PC-9 (cell line): ENCODE measurements around the gene SMIM5. TPM values are rescaled to one million over a fixed set of nuclear protein-coding genes. Genes with fewer than 3 reads are reported as not detected.
"Not testable (repeated sequence)": the region's sequence is repeated elsewhere in the genome, so short reads cannot be mapped to it uniquely, and the experiment has no call there.

Experiments used
- BruUV-seq: library from RNA; stranded (reverse); fragments of 400-500 nt; replicated peaks from 2 replicates; lab custom pipeline; 2021; lab: Mats Ljungman, UMichigan
- CTCF ChIA-PET: fragments of 300-600 bp; sonication (Branson Sonifier 250); formaldehyde crosslinking; loops from one replicate; lab custom pipeline; 2022; ENCODE audit warnings: antibody characterized with exemption; lab: Charles Lee
- POLR2A ChIA-PET: fragments of 300-600 bp; sonication (Branson Sonifier 250); formaldehyde crosslinking; loops from one replicate; lab custom pipeline; 2022; ENCODE audit warnings: antibody characterized with exemption; ENCODE audit not compliant: unreplicated experiment; lab: Charles Lee
- DNase-seq, 2 experiments: peaks; one replicate each; pipeline versions ENCODE4 v3.0.0 to v3.0.0-alpha.2; 2015 to 2022; ENCODE audit warnings: mixed read lengths in 1 of 2
- H2AFZ ChIP-seq: fragments of 200-600 bp; sonication (generic); 2 replicates; pipeline ENCODE4 v1.8.1; 2017; ENCODE audit warnings: antibody characterized with exemption
- H3F3A ChIP-seq: fragments of 200-600 bp; sonication (generic); 2 replicates; pipeline ENCODE4 v1.8.1; 2017; ENCODE audit warnings: antibody characterized with exemption, mild to moderate bottlenecking, low read depth; ENCODE audit not compliant: insufficient read depth
- H3K27ac ChIP-seq: fragments of 200-600 bp; sonication (generic); 2 replicates; pipeline ENCODE4 v1.6.1; 2016; ENCODE audit warnings: mixed run types
- H3K27me3 ChIP-seq: fragments of 200-600 bp; sonication (generic); 2 replicates; pipeline ENCODE4 v1.6.1; 2016; ENCODE audit warnings: low read depth, mixed run types; ENCODE audit not compliant: insufficient read depth
- H3K36me3 ChIP-seq: fragments of 200-600 bp; sonication (generic); 2 replicates; pipeline ENCODE4 v1.6.1; 2016; ENCODE audit warnings: low read depth, mixed run types
- H3K4me1 ChIP-seq: fragments of 200-600 bp; sonication (generic); replicated peaks from 2 replicates; pipeline ENCODE4 v1.6.1; 2016; ENCODE audit warnings: mixed run types; ENCODE audit not compliant: insufficient read depth
- H3K4me2 ChIP-seq: fragments of 200-600 bp; sonication (generic); 2 replicates; pipeline ENCODE4 v1.6.1; 2017; ENCODE audit warnings: mixed run types
- H3K4me3 ChIP-seq: fragments of 200-600 bp; sonication (generic); 2 replicates; pipeline ENCODE4 v1.6.1; 2016; ENCODE audit warnings: mixed run types
- H3K79me2 ChIP-seq: fragments of 200-600 bp; sonication (generic); 2 replicates; pipeline ENCODE4 v1.6.1; 2017; ENCODE audit warnings: low read depth, mixed run types
- H3K9me2 ChIP-seq: fragments of 200-600 bp; sonication (generic); 2 replicates; pipeline ENCODE4 v1.8.1; 2017; ENCODE audit warnings: mild to moderate bottlenecking; ENCODE audit not compliant: insufficient read depth
- H3K9me3 ChIP-seq: fragments of 200-600 bp; sonication (generic); 2 replicates; pipeline ENCODE4 v1.8.1; 2016; ENCODE audit warnings: low read depth; ENCODE audit not compliant: insufficient read depth
- H4K20me1 ChIP-seq: fragments of 200-600 bp; sonication (generic); 2 replicates; pipeline ENCODE4 v1.8.1; 2017; ENCODE audit not compliant: insufficient read depth
- CTCF ChIP-seq: fragments of 200-600 bp; sonication (generic); conservative IDR thresholded peaks from 2 replicates; pipeline ENCODE4 v1.6.1; 2017; ENCODE audit warnings: mixed run types, antibody characterized with exemption, mild to moderate bottlenecking, moderate library complexity
- EZH2 ChIP-seq: fragments of 200-600 bp; sonication (generic); IDR thresholded peaks from 2 replicates; pipeline ENCODE4 v1.8.0; 2017; ENCODE audit warnings: antibody characterized with exemption, low read depth
- intact Hi-C: fragments of 100-400 bp; cut with micrococcal nuclease; formaldehyde crosslinking; loops from one replicate; pipeline ENCODE4 v1.10.0; 2022; ENCODE audit not compliant: unreplicated experiment
- total RNA-seq: library from RNA; stranded (reverse); gene quantifications from 2 replicates; pipeline ENCODE4 v1.2.3, GENCODE V29; 2021

The SMIM5 gene
- total RNA-seq, 1 experiment from 2014 or later: 0.31 TPM

GRCh38 chr17:75590849-75591721 is 42.1 kb upstream of the SMIM5 start:
- intact Hi-C loops: no loop called here
- CTCF ChIA-PET: interaction anchor here (1.4 kb wide), 1 partner anchor 10 kb away, joined by 10 read pairs; no protein-coding TSS in a partner anchor
- no TSS peak for BruUV-seq

GRCh38 chr17:75591722-75592302 is 41.4 kb upstream of the SMIM5 start:
- ChIA-PET POLR2A (no interaction called here), CTCF (no interaction called here)
- intact Hi-C loops: no loop called here
- BruUV-seq: no TSS peak
- Histone ChIP-seq H3K27ac (no peak overlapping the region), H3K4me1 (no peaks in the 10 kb centered on the region), H3F3A (0 out of 2 replicates have a peak, but pooled peaks cover 2% of the 10 kb centered on the region), H3K9me2 (no peaks in the 10 kb centered on the region), H2AFZ (no peak overlapping the region), H3K79me2 (no peaks in the 10 kb centered on the region), H3K36me3 (no peaks in the 10 kb centered on the region), H3K9me3 (no peaks in the 10 kb centered on the region), H4K20me1 (no peaks in the 10 kb centered on the region), H3K4me3 (no peak overlapping the region), H3K27me3 (no peaks in the 10 kb centered on the region), H3K4me2 (no peak overlapping the region)
- TF ChIP-seq EZH2 (no peak), CTCF (no peak)
- no peak for DNase-seq

More at GRCh38 chr17:75590849-75591721, 42.1 kb upstream of the SMIM5 start:
- Histone ChIP-seq H3K9me3 (no peaks in the 10 kb centered on the region), H3K27ac (no peak overlapping the region), H3K4me2 (no peak overlapping the region), H4K20me1 (no peaks in the 10 kb centered on the region), H3F3A (peaks cover 9% of the 10 kb centered on the region; the same call in 1 of the 2 replicates), H3K4me3 (no peak overlapping the region), H3K79me2 (no peaks in the 10 kb centered on the region), H3K27me3 (no peaks in the 10 kb centered on the region), H3K4me1 (no peaks in the 10 kb centered on the region), H3K9me2 (no peaks in the 10 kb centered on the region), H2AFZ (no peak overlapping the region), H3K36me3 (no peaks in the 10 kb centered on the region)
- TF ChIP-seq CTCF (no peak), EZH2 (no peak)
- POLR2A ChIA-PET: interaction anchor here (0.7 kb wide), 1 partner anchor 9 kb away, joined by 3 read pairs; no protein-coding TSS in a partner anchor
- no peak for DNase-seq

- intact Hi-C loops: no loop called here
- CTCF ChIA-PET: no interaction called here
Observed at GRCh38 chr17:75592348-75593020, 40.8 kb upstream of the SMIM5 start.

GRCh38 chr17:75593430-75593829 is 39.8 kb upstream of the SMIM5 start:
- H2AFZ ChIP-seq, BruUV-seq, POLR2A ChIA-PET, H3K4me1 ChIP-seq, CTCF ChIA-PET, H3K9me2 ChIP-seq, H3K79me2 ChIP-seq, H3K4me2 ChIP-seq, DNase-seq, H3K36me3 ChIP-seq, H3K9me3 ChIP-seq, H3K27ac ChIP-seq, intact Hi-C loops, H3F3A ChIP-seq, H4K20me1 ChIP-seq, H3K27me3 ChIP-seq, H3K4me3 ChIP-seq: not testable (repeated sequence)

More at GRCh38 chr17:75592348-75593020, 40.8 kb upstream of the SMIM5 start:
- Histone ChIP-seq H3F3A (0 out of 2 replicates have a peak, but pooled peaks cover 2% of the 10 kb centered on the region), H3K79me2 (no peaks in the 10 kb centered on the region), H4K20me1 (no peaks in the 10 kb centered on the region), H3K4me2 (no peak overlapping the region), H3K27ac (no peak overlapping the region), H3K27me3 (no peaks in the 10 kb centered on the region), H3K4me1 (no peaks in the 10 kb centered on the region), H2AFZ (no peak overlapping the region), H3K36me3 (no peaks in the 10 kb centered on the region), H3K9me3 (no peaks in the 10 kb centered on the region), H3K4me3 (no peak overlapping the region), H3K9me2 (no peaks in the 10 kb centered on the region)
- POLR2A ChIA-PET: no interaction called here
- DNase-seq: no peak
- no peak for TF ChIP-seq CTCF
- TF ChIP-seq EZH2: no peak
- no TSS peak for BruUV-seq
